ENCODE data around the gene EPHB1.

DNA sequence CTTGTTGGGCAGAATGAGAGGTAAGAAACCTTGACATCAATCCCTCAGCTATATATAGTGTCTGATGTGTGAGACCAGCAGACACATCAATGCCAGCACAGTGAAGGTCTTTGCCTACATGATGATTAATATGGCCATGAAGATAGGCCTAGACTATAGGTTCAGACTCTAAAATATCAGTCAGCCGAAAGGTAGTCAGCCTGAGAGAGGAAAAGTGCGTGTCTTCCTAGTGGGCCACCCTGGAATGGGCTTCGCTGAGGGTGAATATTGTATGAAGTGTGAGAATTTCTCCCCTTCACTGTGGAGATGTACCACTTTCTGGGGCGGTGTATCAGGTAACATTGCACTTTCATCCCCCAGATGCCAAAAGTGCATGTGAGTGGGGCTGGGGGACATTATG lies 33.0 kb upstream of the EPHB1 start:
- TF ChIP-seq POLR2A (IDR thresholded peaks at IDR 0.05): no peak
- TF ChIP-seq CTCF (IDR thresholded peaks at IDR 0.05): no peak
